GM18511 (cell line): ENCODE measurements around the gene LRRC37A.
"Not testable (repeated sequence)": the region's sequence is repeated elsewhere in the genome, so short reads cannot be mapped to it uniquely, and the experiment has no call there.

Experiments used
- ATAC-seq: cut with Tn5 transposase; IDR thresholded peaks from one replicate; pipeline ENCODE4 v1.9.1; 2021; ENCODE audit warnings: mild to moderate bottlenecking, moderate library complexity; ENCODE audit not compliant: unreplicated experiment

LRRC37A gene

GRCh38 chr17:46286764-46287221 is 8.1 kb upstream of the LRRC37A start:
- not testable (repeated sequence) for ATAC-seq

GRCh38 chr17:46287587-46287986 is 7.3 kb upstream of the LRRC37A start:
- ATAC-seq, result not testable (repeated sequence)

- peak; percentile 97 for ATAC-seq
These were observed 3.9 kb upstream of the LRRC37A start for GRCh38 chr17:46290906-46291546.

GRCh38 chr17:46291618-46292017 is 3.3 kb upstream of the LRRC37A start:
- ATAC-seq, result not testable (repeated sequence)

GRCh38 chr17:46341220-46341619 is 46.3 kb downstream of the LRRC37A start:
- ATAC-seq, result not testable (repeated sequence)

- ATAC-seq, result not testable (repeated sequence)
These were observed 47.2 kb downstream of the LRRC37A start for GRCh38 chr17:46342131-46342530.

- not testable (repeated sequence) for ATAC-seq
These were observed 53.4 kb downstream of the LRRC37A start for GRCh38 chr17:46348345-46348744.

GRCh38 chr17:46349060-46349459 is 54.1 kb downstream of the LRRC37A start:
- not testable (repeated sequence) for ATAC-seq

GRCh38 chr17:46353856-46354255 is 58.9 kb downstream of the LRRC37A start:
- ATAC-seq, result not testable (repeated sequence)

- peak; percentile 45 for ATAC-seq
These were observed 66.3 kb downstream of the LRRC37A start for GRCh38 chr17:46361145-46361735.

GRCh38 chr17:46361755-46362154 is 66.8 kb downstream of the LRRC37A start, which contains the start of gene ARL17B:
TSS of gene ARL17B (minus strand) at chr17:46361766. CDS start at chr17:46358397, 3,369 bp downstream.
- peak; percentile 95 for ATAC-seq

GRCh38 chr17:46367520-46367919 is 72.6 kb downstream of the LRRC37A start:
- ATAC-seq, result not testable (repeated sequence)

GRCh38 chr17:46372236-46373229 is 77.6 kb downstream of the LRRC37A start:
- peak; percentile 82 for ATAC-seq

GRCh38 chr17:46373418-46373817 is 78.5 kb downstream of the LRRC37A start:
- ATAC-seq, result not testable (repeated sequence)

GRCh38 chr17:46383118-46383517 is 88.2 kb downstream of the LRRC37A start:
- ATAC-seq, result not testable (repeated sequence)

GRCh38 chr17:46385491-46385890 is 90.6 kb downstream of the LRRC37A start:
- ATAC-seq, result not testable (repeated sequence)
